HepG2 (cell line): Measurements from ENCODE around the gene CPEB3. TPM values are rescaled to one million over a fixed set of nuclear protein-coding genes. Genes with fewer than 3 reads are reported as not detected.
A peak's percentile ranks its signal among the peaks of the same experiment; 100 is the strongest.

ENCODE experiments used
- CEBPG ChIP-seq: IDR thresholded peaks from 2 replicates; pipeline ENCODE4 v1.6.1; 2016
- GATAD2A ChIP-seq: IDR thresholded peaks from 2 replicates; pipeline ENCODE4 v1.6.1; 2016
- KDM1A ChIP-seq: IDR thresholded peaks from 2 replicates; pipeline ENCODE4 v1.6.1; 2016; ENCODE audit warnings: missing compliant biosample characterization
- RFX1 ChIP-seq: fragments of 450-650 bp; IDR thresholded peaks from 2 replicates; pipeline ENCODE4 v1.6.1; 2017
- SP1 ChIP-seq, 2 experiments: fragments of 450-650 bp in 1 of 2; sonication (generic) in 1 of 2; formaldehyde crosslinking in 1 of 2; IDR thresholded peaks; 2 replicates each; pipeline versions ENCODE4 v1.4.0 to v1.6.1; 2016 to 2020; ENCODE audit warnings: missing genetic modification reagents in 1 of 2
- TCF7 ChIP-seq: sonication (generic); IDR thresholded peaks from 2 replicates; pipeline ENCODE4 v1.6.1; 2016; ENCODE audit warnings: antibody characterized with exemption, low read depth
- TGIF2 ChIP-seq: IDR thresholded peaks from 2 replicates; pipeline ENCODE4 v1.6.1; 2016; ENCODE audit warnings: control low read depth, missing compliant biosample characterization
- ZBTB3 ChIP-seq: sonication (generic); formaldehyde crosslinking; IDR thresholded peaks from 2 replicates; pipeline ENCODE4 v1.4.0; 2020; ENCODE audit warnings: low read depth, mild to moderate bottlenecking, moderate library complexity, missing genetic modification reagents, borderline replicate concordance
- ZKSCAN5 ChIP-seq: sonication (generic); formaldehyde crosslinking; IDR thresholded peaks from 2 replicates; pipeline ENCODE4 v1.5.1; 2020; ENCODE audit warnings: mild to moderate bottlenecking, missing genetic modification reagents
- ZNF446 ChIP-seq: sonication (generic); formaldehyde crosslinking; IDR thresholded peaks from 2 replicates; pipeline ENCODE4 v1.5.0; 2020; ENCODE audit warnings: mild to moderate bottlenecking, missing genetic modification reagents
- ZNF777 ChIP-seq: sonication (generic); formaldehyde crosslinking; IDR thresholded peaks from 2 replicates; pipeline ENCODE4 v1.4.0; 2020; ENCODE audit warnings: missing genetic modification reagents
- ZSCAN22 ChIP-seq: sonication (generic); formaldehyde crosslinking; IDR thresholded peaks from 2 replicates; pipeline ENCODE4 v1.4.0; 2020; ENCODE audit warnings: mild to moderate bottlenecking, missing genetic modification reagents
- polyA plus RNA-seq, 8 experiments: library from polyadenylated mRNA; depleted of rRNA in 3 of 8; stranded (reverse) in 7 of 8; unstranded in 1 of 8; fragments of >200 nt; fragmentation: Illumina TruSeq in 4 of 8; extraction: Trizol in 4 of 8; gene quantifications; 2 replicates each; pipeline versions ENCODE4 v1.2.1 to v1.2.3, GENCODE V29; 2011 to 2016; ENCODE audit warnings: low read depth in 4 of 8, missing spikeins in 1 of 8, mixed read lengths in 1 of 8; ENCODE audit not compliant: insufficient read depth in 1 of 8
- total RNA-seq, 5 experiments: library from RNA; depleted of rRNA; stranded (reverse); fragments of >200 nt; fragmentation: Illumina TruSeq; extraction: Trizol; gene quantifications; 2 replicates each; pipeline ENCODE4 v1.2.3, GENCODE V29; 2016; ENCODE audit warnings: low read depth in 1 of 5
- TF ChIP-seq, protein P1 (sequence below): sonication (generic); formaldehyde crosslinking; IDR thresholded peaks from 2 replicates; pipeline ENCODE4 v1.5.1; 2020; ENCODE audit warnings: mild to moderate bottlenecking, missing genetic modification reagents, borderline replicate concordance
- TF ChIP-seq, protein P2 (sequence below): sonication (generic); formaldehyde crosslinking; IDR thresholded peaks from 2 replicates; pipeline ENCODE4 v1.5.0; 2020; ENCODE audit warnings: mild to moderate bottlenecking, missing genetic modification reagents
- TF ChIP-seq, protein P3 (sequence below): sonication (generic); formaldehyde crosslinking; IDR thresholded peaks from 2 replicates; pipeline ENCODE4 v1.8.0; 2022; ENCODE audit warnings: missing genetic modification reagents, mild to moderate bottlenecking, moderate library complexity, borderline replicate concordance
- TF ChIP-seq, protein P4 (sequence below): sonication (generic); formaldehyde crosslinking; conservative IDR thresholded peaks from 2 replicates; pipeline ENCODE4 v1.4.0; 2020; ENCODE audit warnings: missing genetic modification reagents
- TF ChIP-seq, protein P5 (sequence below): sonication (generic); formaldehyde crosslinking; conservative IDR thresholded peaks from 2 replicates; pipeline ENCODE4 v1.4.0; 2020; ENCODE audit warnings: missing genetic modification reagents
- TF ChIP-seq, protein P6 (sequence below): sonication (generic); formaldehyde crosslinking; IDR thresholded peaks from 2 replicates; pipeline ENCODE4 v1.4.0; 2020; ENCODE audit warnings: mild to moderate bottlenecking, missing genetic modification reagents

The CPEB3 gene
- total and polyA plus RNA-seq, 2 of the 13 experiments (the other 11 are each of a cell fraction or from before 2014, with no cell fraction given) = 0.66 to 0.70 TPM

DNA sequence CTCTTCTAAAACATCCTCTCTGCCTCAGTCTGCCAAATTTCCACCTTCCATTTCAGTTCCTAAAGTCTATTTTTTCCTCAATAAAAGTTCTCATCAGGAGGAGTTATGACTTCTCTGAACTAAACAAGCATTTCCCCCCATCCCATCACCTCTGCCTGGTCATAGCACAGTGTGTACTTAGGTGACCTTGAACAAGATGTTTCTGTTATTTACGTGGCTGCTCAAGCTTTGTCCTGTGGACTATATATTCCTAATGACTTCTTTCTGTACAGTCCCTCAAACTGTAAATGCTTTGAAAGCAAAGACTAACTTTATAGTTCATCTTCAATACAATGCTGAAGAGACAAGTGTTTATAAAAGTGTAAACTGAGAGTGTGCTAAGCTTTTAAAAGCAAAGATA, 166.9 kb downstream of the CPEB3 start (continued):
- TF ChIP-seq ZSCAN22 (CRISPR knock-in tag) (no peak), RFX1 (no peak), ZNF446 (CRISPR knock-in tag) (no peak), ZBTB3 (CRISPR knock-in tag) (no peak), SP1 (IDR thresholded peaks at IDR 0.05) (no peak), SP1 (CRISPR knock-in tag; IDR thresholded peaks at IDR 0.05) (no peak), ZKSCAN5 (CRISPR knock-in tag) (no peak), KDM1A (CRISPR knock-in tag) (no peak), TGIF2 (CRISPR knock-in tag) (no peak), TCF7 (no peak), CEBPG (CRISPR knock-in tag) (0 out of 2 replicates have a peak, but pooled peaks have one; percentile 21), ZNF777 (CRISPR knock-in tag) (no peak), GATAD2A (CRISPR knock-in tag) (peak; percentile 71)
- TF ChIP-seq, protein P1, sequence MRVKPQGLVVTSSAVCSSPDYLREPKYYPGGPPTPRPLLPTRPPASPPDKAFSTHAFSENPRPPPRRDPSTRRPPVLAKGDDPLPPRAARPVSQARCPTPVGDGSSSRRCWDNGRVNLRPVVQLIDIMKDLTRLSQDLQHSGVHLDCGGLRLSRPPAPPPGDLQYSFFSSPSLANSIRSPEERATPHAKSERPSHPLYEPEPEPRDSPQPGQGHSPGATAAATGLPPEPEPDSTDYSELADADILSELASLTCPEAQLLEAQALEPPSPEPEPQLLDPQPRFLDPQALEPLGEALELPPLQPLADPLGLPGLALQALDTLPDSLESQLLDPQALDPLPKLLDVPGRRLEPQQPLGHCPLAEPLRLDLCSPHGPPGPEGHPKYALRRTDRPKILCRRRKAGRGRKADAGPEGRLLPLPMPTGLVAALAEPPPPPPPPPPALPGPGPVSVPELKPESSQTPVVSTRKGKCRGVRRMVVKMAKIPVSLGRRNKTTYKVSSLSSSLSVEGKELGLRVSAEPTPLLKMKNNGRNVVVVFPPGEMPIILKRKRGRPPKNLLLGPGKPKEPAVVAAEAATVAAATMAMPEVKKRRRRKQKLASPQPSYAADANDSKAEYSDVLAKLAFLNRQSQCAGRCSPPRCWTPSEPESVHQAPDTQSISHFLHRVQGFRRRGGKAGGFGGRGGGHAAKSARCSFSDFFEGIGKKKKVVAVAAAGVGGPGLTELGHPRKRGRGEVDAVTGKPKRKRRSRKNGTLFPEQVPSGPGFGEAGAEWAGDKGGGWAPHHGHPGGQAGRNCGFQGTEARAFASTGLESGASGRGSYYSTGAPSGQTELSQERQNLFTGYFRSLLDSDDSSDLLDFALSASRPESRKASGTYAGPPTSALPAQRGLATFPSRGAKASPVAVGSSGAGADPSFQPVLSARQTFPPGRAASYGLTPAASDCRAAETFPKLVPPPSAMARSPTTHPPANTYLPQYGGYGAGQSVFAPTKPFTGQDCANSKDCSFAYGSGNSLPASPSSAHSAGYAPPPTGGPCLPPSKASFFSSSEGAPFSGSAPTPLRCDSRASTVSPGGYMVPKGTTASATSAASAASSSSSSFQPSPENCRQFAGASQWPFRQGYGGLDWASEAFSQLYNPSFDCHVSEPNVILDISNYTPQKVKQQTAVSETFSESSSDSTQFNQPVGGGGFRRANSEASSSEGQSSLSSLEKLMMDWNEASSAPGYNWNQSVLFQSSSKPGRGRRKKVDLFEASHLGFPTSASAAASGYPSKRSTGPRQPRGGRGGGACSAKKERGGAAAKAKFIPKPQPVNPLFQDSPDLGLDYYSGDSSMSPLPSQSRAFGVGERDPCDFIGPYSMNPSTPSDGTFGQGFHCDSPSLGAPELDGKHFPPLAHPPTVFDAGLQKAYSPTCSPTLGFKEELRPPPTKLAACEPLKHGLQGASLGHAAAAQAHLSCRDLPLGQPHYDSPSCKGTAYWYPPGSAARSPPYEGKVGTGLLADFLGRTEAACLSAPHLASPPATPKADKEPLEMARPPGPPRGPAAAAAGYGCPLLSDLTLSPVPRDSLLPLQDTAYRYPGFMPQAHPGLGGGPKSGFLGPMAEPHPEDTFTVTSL (CRISPR knock-in tag) = peak; percentile 52; the same call in 1 of the 2 replicates
- TF ChIP-seq, protein P2, sequence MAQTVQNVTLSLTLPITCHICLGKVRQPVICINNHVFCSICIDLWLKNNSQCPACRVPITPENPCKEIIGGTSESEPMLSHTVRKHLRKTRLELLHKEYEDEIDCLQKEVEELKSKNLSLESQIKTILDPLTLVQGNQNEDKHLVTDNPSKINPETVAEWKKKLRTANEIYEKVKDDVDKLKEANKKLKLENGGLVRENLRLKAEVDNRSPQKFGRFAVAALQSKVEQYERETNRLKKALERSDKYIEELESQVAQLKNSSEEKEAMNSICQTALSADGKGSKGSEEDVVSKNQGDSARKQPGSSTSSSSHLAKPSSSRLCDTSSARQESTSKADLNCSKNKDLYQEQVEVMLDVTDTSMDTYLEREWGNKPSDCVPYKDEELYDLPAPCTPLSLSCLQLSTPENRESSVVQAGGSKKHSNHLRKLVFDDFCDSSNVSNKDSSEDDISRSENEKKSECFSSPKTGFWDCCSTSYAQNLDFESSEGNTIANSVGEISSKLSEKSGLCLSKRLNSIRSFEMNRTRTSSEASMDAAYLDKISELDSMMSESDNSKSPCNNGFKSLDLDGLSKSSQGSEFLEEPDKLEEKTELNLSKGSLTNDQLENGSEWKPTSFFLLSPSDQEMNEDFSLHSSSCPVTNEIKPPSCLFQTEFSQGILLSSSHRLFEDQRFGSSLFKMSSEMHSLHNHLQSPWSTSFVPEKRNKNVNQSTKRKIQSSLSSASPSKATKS = no peak
- TF ChIP-seq, protein P3, sequence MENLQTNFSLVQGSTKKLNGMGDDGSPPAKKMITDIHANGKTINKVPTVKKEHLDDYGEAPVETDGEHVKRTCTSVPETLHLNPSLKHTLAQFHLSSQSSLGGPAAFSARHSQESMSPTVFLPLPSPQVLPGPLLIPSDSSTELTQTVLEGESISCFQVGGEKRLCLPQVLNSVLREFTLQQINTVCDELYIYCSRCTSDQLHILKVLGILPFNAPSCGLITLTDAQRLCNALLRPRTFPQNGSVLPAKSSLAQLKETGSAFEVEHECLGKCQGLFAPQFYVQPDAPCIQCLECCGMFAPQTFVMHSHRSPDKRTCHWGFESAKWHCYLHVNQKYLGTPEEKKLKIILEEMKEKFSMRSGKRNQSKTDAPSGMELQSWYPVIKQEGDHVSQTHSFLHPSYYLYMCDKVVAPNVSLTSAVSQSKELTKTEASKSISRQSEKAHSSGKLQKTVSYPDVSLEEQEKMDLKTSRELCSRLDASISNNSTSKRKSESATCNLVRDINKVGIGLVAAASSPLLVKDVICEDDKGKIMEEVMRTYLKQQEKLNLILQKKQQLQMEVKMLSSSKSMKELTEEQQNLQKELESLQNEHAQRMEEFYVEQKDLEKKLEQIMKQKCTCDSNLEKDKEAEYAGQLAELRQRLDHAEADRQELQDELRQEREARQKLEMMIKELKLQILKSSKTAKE (CRISPR knock-in tag) = 0 out of 2 replicates have a peak, but pooled peaks have one; percentile 32
- TF ChIP-seq, protein P4, sequence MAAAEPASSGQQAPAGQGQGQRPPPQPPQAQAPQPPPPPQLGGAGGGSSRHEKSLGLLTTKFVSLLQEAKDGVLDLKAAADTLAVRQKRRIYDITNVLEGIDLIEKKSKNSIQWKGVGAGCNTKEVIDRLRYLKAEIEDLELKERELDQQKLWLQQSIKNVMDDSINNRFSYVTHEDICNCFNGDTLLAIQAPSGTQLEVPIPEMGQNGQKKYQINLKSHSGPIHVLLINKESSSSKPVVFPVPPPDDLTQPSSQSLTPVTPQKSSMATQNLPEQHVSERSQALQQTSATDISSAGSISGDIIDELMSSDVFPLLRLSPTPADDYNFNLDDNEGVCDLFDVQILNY = no peak
- TF ChIP-seq, protein P5, sequence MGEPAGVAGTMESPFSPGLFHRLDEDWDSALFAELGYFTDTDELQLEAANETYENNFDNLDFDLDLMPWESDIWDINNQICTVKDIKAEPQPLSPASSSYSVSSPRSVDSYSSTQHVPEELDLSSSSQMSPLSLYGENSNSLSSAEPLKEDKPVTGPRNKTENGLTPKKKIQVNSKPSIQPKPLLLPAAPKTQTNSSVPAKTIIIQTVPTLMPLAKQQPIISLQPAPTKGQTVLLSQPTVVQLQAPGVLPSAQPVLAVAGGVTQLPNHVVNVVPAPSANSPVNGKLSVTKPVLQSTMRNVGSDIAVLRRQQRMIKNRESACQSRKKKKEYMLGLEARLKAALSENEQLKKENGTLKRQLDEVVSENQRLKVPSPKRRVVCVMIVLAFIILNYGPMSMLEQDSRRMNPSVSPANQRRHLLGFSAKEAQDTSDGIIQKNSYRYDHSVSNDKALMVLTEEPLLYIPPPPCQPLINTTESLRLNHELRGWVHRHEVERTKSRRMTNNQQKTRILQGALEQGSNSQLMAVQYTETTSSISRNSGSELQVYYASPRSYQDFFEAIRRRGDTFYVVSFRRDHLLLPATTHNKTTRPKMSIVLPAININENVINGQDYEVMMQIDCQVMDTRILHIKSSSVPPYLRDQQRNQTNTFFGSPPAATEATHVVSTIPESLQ (CRISPR knock-in tag) = no peak
- TF ChIP-seq, protein P6, sequence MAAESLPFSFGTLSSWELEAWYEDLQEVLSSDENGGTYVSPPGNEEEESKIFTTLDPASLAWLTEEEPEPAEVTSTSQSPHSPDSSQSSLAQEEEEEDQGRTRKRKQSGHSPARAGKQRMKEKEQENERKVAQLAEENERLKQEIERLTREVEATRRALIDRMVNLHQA (CRISPR knock-in tag) = no peak
